Stimulated activated CD4-positive, alpha-beta T cell treated with anti-CD3 and anti-CD28 coated beads, Interleukin-1b, Interleukin-23, amount 100 ng/mL, for 48 hours (primary cell): Measurements from ENCODE around the gene MYCN.
A peak's percentile ranks its signal among the peaks of the same experiment; 100 is the strongest.
"Not testable (repeated sequence)": the region's sequence is repeated elsewhere in the genome, so short reads cannot be mapped to it uniquely, and the experiment has no call there.

Experiments
- DNase-seq: peaks from one replicate; pipeline ENCODE4 v3.0.0-alpha.2; 2020

Gene MYCN

DNA sequence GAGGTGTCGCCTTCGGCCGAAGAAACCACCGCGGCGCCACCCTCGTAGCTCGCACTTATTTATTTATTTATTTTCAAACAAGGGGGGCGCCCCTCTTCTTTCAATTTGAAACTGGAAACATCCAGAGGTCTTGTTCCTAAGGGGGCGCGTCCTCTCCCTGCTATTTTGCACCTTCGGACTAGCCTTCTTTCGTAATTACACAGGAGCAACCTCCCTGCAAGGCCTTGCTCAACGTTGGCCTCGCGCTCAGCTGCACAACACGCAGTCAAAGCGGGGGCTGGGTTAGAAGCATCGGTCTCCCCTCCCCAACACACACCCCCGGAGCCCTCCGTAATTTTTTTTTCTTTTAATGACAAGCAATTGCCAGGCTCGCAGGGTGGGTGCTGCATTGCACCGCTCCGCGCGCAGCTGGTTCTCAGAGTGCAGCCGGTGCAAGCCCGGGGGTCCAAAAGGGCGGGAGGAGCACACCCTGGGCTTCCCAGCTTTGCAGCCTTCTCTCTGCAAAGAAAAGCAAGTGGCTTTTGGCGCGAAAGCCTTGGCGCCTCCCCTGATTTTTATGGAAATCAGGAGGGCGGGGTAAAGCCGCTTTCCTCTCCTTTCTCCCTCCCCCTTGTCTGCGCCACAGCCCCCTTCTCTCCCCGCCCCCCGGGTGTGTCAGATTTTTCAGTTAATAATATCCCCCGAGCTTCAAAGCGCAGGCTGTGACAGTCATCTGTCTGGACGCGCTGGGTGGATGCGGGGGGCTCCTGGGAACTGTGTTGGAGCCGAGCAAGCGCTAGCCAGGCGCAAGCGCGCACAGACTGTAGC, at the start of gene MYCN:
MYCN (plus strand) TSS at position 697 of the 807 bp plus-strand sequence. CDS start 1,515 bp downstream, outside the sequence.
- peak; percentile 55 for DNase-seq

GRCh38 chr2:15890936-15891905, 49.1 kb upstream of the MYCN start:
- no peak for DNase-seq

DNA sequence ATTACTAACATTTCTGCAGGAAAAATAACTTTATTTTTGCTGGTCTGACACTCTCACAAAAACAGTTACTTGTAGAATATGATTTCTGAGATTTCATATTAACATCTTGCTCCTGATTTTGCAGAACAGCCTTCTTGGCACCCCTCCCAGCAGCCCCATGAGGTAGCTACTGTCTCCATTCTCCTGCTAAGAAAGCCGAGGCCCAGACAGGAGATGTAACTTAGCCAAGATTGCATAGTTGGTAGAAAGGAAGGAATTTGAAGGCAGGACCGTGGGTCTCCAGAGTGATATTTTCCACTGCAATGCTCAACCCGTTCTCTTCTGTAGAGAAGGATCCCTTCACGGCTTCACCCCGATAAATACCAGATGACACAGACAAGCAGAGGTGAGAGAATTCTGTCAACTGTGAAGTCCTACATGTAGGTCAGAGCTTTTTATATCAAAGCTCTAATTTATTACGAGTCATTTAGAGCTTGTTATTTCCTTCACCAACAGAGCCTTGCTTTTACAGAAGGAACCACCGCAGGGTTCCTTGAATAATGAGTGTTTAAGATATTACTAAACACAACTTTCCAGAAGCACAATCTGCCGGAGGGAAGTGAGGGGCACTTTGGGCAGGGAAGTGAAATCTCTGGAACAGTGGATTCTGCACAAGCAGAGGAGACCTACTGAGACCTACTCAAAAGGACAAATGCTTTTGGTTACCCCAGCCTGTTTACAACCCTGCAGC, 48.0 kb upstream of the MYCN start:
- DNase-seq, result no peak

DNA sequence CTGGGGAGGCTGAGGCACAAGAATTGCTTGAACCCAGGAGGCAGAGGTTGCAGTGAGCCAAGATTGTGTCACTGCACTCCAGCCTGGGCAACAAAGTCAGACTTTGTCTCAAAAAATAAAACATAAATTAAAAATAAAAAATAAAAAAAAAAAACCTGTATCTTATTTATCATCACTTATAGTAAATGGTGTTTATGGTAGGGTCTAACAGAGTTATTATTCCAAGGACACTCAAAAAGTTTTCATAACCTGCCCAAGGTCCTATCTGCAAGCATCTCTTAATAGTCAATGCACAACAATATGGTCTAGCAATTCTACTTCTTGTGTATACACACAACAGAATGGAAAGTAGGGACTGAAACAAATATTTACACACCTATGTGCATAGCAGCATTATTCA, 47.3 kb upstream of the MYCN start:
- no peak for DNase-seq

DNA sequence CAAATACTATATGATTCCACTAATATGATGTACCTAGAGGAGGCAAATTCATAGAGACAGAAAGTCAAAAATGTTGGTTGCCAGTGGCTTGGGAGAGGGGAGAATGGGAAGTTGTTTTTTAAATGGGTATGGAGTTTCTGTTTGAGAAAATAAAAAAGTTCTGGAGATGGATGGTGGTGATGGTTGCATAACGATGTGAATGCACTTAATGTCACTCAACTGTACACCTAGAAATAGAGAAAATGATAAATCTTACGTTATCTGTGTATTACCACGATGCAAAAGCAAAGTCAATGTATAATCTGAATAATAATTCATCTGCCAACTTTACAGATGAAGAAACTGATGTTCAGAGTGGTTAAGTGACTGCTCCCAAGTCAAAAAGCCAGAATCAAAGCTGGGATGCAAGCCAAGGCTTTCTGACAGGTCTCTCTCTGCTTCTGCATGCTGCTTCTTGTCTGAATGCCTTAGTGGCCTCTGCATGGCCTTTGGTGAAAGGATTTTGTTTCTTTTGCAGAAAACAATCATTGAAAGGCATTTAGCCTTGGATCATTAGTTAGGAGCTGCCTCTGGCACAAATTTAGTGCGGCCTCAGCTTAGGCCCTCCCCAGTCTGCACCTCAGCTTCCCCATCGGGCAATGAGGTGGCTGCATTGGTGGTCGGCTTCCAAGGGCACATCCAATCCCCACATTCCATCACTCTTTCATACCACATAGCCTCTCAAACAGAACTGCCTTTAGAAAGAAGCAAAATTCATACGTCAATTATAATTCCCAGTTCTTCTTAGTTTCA, 46.5 kb upstream of the MYCN start:
- no peak for DNase-seq

DNA sequence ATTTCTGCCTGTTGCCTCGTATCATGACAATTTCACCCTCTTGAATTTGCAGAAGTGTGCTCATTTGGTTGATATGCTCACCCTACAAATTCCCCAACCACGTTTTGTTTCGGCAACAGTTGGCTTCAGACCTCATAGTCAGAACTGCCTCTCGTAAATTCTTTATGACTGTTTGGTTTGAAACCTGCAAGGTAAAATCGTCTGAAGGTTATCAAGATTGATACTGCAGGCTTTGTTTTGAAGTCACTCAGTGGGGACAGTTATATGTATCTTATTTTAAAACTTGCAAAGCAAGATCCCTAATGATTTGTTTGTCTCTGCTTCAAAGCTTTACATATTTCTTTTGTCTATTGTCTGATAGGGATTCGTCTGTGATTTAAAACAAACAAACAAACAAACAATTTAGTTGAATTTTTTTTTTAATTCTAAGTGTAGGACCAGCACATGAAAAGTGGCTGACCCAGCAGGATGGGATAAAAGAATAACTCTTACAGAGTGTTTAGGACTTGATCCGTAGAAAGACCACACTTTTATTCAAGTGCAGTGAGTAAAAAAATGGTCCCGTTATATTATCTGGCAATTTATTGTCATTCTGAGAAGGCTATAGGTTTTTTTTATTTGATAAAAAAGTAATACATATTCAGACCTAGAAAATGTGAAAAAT, 45.7 kb upstream of the MYCN start:
- no peak for DNase-seq

- no peak for DNase-seq
These were observed 44.5 kb upstream of the MYCN start for GRCh38 chr2:15895615-15896469.

DNA sequence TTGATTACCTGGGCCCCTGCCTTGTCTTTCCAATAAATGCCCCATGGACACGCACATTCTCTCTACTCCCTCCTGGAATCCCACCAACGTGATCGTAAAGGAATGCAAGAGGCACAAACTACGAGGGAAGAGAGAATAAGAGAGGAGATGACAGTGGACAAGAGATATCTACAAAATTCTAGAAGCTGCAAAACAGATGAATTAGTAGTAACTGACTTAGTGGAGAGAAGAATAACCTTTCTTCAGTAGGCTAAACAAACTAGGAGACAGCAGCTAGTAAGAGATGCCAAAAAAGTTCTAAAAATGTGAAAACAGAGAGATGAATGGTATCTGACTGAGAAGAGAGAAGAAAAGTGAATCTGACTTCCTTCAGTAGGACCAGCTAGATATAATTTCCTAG, 43.5 kb upstream of the MYCN start:
- DNase-seq, result no peak

GRCh38 chr2:15897431-15898098, 42.8 kb upstream of the MYCN start:
- DNase-seq, result no peak

- no peak for DNase-seq
These were observed 41.1 kb upstream of the MYCN start for GRCh38 chr2:15899327-15899612.

DNA sequence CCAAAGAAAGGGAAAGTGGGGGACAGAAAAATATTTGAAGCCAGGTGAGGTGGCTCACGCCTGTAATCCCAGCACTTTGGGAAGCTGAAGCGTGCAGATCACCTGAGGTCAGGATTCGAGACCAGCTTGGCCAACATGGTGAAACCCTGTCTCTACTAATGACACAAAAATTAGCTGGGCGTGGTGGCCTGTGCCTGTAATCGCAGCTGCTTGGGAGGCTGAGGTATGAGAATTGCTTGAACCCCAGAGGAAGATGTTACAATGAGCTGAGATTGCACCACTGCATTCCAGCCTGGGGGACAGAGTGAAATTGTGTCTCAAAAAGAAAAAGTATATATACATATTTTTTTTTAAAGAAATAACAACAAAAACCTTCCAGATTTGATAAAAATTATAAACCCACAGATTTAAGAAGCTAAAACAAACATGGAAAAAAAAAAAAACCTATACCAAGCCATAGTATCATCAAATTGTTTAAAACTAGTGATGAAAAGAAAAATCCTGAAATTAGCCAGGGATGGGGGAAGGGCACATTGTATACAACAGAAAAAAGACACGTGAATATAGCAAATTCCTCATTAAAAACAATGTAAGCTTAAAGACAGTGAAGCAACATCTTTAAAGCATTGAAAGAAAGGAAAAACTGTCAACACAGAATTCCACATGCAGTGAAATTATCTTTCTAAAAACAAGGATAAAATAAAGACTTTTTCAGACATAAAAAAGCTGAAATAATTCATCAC, 40.4 kb upstream of the MYCN start:
- DNase-seq, result no peak

DNA sequence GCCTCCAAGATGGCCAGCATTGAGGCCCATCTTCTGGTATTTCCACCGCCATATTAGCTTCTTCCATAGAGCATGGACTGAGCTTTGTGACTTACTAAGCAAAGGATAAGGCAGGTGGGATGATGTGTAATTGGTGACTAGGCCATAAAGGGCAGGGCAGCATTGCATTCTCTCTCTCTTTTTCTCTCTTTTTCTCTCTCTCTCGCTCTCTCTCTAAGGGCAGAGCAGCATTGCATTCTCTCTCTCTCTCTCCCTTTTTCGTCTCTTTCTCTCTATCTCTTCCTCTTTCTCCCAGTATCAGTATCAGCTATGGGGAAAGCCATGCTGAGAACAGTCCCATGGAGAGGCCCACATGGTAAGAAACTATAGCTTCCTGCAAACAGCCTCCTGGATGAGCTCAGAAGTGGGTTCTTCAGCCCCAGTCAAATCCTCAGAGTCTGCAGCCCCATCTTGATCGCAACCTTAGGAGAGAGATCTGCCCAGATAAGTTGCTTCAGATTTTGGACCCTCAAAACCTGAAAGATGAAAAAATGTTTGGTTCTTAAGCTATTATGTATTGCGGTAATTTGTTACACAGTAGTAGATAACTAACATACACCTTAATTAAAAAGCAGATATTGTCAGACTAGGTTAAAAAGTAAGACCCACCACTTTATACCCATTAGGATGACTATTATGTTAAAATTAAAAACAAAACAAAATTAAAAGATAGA, 39.1 kb upstream of the MYCN start:
- DNase-seq, result no peak

- DNase-seq, result no peak
These were observed 38.6 kb upstream of the MYCN start for GRCh38 chr2:15901808-15902130.

DNA sequence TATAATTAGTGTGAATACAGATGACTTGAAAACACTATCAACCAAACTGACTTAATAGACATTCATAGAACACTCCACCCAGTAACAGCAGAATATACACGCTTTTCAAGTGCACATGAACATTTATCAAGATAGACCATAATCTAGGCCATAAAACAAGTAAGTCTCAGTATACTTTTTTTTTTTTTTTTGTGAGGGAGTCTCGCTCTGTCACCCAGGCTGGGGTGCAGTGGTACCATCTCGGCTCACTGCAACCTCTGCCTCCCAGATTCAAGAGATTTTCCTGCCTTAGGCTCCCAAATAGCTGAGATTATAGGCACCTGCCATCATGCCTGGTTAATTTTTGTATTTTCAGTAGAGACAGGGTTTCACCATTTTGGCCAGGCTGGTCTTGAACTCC, 36.4 kb upstream of the MYCN start:
- DNase-seq, result not testable (repeated sequence)

- no peak for DNase-seq
These were observed 35.1 kb upstream of the MYCN start for GRCh38 chr2:15905267-15905645.

- DNase-seq, result no peak
These were observed 34.3 kb upstream of the MYCN start for GRCh38 chr2:15905986-15906491.

DNA sequence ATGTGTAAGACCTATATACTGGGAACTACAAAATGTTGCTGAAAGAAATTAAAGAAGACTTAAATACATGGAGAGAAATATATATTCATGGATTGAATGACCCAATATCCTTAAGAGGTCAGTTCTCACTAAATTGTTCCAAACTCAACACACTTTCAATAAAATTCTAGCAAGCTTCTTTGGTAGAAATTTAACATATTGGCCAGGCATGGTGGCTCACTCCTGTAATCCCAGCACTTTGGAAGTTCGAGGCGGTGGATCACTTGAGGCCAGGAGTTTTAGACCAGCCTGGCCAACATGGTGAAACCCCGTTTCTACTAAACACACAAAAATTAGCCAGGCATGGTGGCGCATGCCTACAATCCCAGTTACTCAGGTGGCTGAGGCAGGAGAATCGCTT, 33.6 kb upstream of the MYCN start:
- no peak for DNase-seq

GRCh38 chr2:15907461-15908324, 32.7 kb upstream of the MYCN start:
- no peak for DNase-seq
